Mesendoderm (in vitro differentiated cells): Measurements from ENCODE around the gene LAMA2.

Source experiments
- DNase-seq: peaks from one replicate; pipeline ENCODE4 v3.0.0; 2013
- H2AK5ac ChIP-seq: 2 replicates; pipeline ENCODE4 v1.6.1; 2013; ENCODE audit warnings: low read length, inconsistent platforms
- H2BK120ac ChIP-seq: 2 replicates; pipeline ENCODE4 v1.6.1; 2013; ENCODE audit warnings: low read depth, mild to moderate bottlenecking, low read length, moderate library complexity, mixed read lengths
- H2BK15ac ChIP-seq: replicated peaks from 2 replicates; pipeline ENCODE4 v1.6.1; 2013; ENCODE audit warnings: low read depth, mild to moderate bottlenecking, moderate library complexity
- H2BK5ac ChIP-seq: 2 replicates; pipeline ENCODE4 v1.6.1; 2013; ENCODE audit warnings: low read length, inconsistent platforms
- H3K18ac ChIP-seq: 2 replicates; pipeline ENCODE4 v1.6.1; 2013; ENCODE audit warnings: mild to moderate bottlenecking, low read length, mixed read lengths
- H3K23ac ChIP-seq: one replicate; pipeline ENCODE4 v1.6.1; 2013; ENCODE audit warnings: low read length
- H3K27ac ChIP-seq: 2 replicates; pipeline ENCODE4 v1.5.1; 2013; ENCODE audit warnings: low read depth, mild to moderate bottlenecking, inconsistent platforms, low read length, moderate library complexity
- H3K27me3 ChIP-seq: 2 replicates; pipeline ENCODE4 v1.6.1; 2013; ENCODE audit warnings: low read length, control low read depth, mild to moderate bottlenecking, inconsistent platforms; ENCODE audit not compliant: insufficient read depth, poor library complexity
- H3K36me3 ChIP-seq: 2 replicates; pipeline ENCODE4 v1.6.1; 2013; ENCODE audit warnings: low read length, inconsistent platforms; ENCODE audit not compliant: control insufficient read depth, insufficient read depth
- H3K4ac ChIP-seq: one replicate; pipeline ENCODE4 v1.6.1; 2013; ENCODE audit warnings: low read depth, mild to moderate bottlenecking, low read length, moderate library complexity
- H3K4me1 ChIP-seq: 2 replicates; pipeline ENCODE4 v1.6.1; 2013; ENCODE audit warnings: low read depth, low read length, inconsistent platforms; ENCODE audit not compliant: control insufficient read depth
- H3K4me2 ChIP-seq: 2 replicates; pipeline ENCODE4 v1.6.1; 2013; ENCODE audit warnings: low read length
- H3K4me3 ChIP-seq: 2 replicates; pipeline ENCODE4 v1.5.1; 2013; ENCODE audit warnings: mild to moderate bottlenecking, low read length
- H3K56ac ChIP-seq: one replicate; pipeline ENCODE4 v1.6.1; 2013; ENCODE audit warnings: low read length
- H3K79me1 ChIP-seq: 2 replicates; pipeline ENCODE4 v1.6.1; 2013; ENCODE audit warnings: low read length, inconsistent platforms
- H3K79me2 ChIP-seq: 2 replicates; pipeline ENCODE4 v1.6.1; 2013; ENCODE audit warnings: mild to moderate bottlenecking, low read length; ENCODE audit not compliant: control insufficient read depth, insufficient read depth
- H3K9ac ChIP-seq: 2 replicates; pipeline ENCODE4 v1.6.1; 2013; ENCODE audit warnings: low read length, inconsistent platforms
- H4K5ac ChIP-seq: one replicate; pipeline ENCODE4 v1.6.1; 2013; ENCODE audit warnings: low read length
- H4K8ac ChIP-seq: one replicate; pipeline ENCODE4 v1.6.1; 2013; ENCODE audit warnings: low read depth, mild to moderate bottlenecking, control low read depth, low read length, moderate library complexity
- WGBS: extraction: QIAGEN DNeasy Blood & Tissue Kit; methylation state at CpG from one replicate; pipeline ENCODE4 v1.1.7; 2013; ENCODE audit warnings: low lambda C conversion rate, missing lambda C conversion rate; ENCODE audit not compliant: insufficient coverage; ENCODE audit errors: extremely low coverage; 5-methylcytosine and 5-hydroxymethylcytosine counted together

LAMA2 gene

GRCh38 chr6:128979071-128979470, 96.1 kb downstream of the LAMA2 start:
- Histone ChIP-seq H3K56ac (no peak overlapping the region), H3K4me1 (no peaks in the 10 kb centered on the region), H3K9ac (no peak overlapping the region), H3K36me3 (no peaks in the 10 kb centered on the region), H2BK120ac (no peak overlapping the region), H3K4me3 (no peak overlapping the region), H4K8ac (no peak overlapping the region), H4K5ac (no peak overlapping the region), H2AK5ac (no peak overlapping the region), H3K23ac (no peak overlapping the region), H3K4me2 (no peak overlapping the region), H3K4ac (no peak overlapping the region), H3K27me3 (no peaks in the 10 kb centered on the region), H2BK5ac (no peak overlapping the region), H3K79me1 (no peaks in the 10 kb centered on the region), H2BK15ac (no peak overlapping the region), H3K18ac (no peak overlapping the region), H3K79me2 (no peaks in the 10 kb centered on the region), H3K27ac (no peak overlapping the region)
- DNase-seq: no peak
- WGBS: no CpG with 5 or more reads among the region's 2 CpGs

DNA sequence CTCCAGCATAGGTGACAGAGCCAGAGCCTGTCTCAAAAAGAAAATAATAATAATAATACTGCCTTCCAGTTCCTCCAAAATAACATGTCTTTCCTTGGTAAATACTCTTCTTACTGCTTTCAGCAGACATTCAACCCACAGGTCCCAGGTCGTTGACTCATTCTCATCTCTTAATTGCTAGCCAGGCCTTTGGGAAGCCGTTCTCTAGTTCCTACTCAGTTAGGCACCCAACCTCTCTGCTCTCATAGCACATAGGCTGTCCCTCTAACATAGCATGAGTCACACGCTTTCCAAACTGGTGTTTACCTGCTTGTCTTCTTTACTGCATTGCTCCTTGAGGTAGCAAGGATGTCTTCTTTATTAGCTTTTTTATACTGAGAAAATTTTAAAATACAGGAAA, 98.8 kb downstream of the LAMA2 start:
- Histone ChIP-seq H3K79me1 (no peaks in the 10 kb centered on the region), H3K18ac (no peak overlapping the region), H3K56ac (no peak overlapping the region), H3K4me2 (no peak overlapping the region), H4K5ac (no peak overlapping the region), H3K9ac (no peak overlapping the region), H2AK5ac (no peak overlapping the region), H3K36me3 (no peaks in the 10 kb centered on the region), H2BK15ac (no peak overlapping the region), H3K4me1 (no peaks in the 10 kb centered on the region), H3K23ac (no peak overlapping the region), H2BK5ac (no peak overlapping the region), H2BK120ac (no peak overlapping the region), H3K4ac (no peak overlapping the region), H4K8ac (no peak overlapping the region), H3K27ac (no peak overlapping the region), H3K79me2 (no peaks in the 10 kb centered on the region), H3K27me3 (no peaks in the 10 kb centered on the region), H3K4me3 (no peak overlapping the region)
- no CpG with 5 or more reads among the region's 3 CpGs for WGBS
- peak; percentile 33 for DNase-seq

DNA sequence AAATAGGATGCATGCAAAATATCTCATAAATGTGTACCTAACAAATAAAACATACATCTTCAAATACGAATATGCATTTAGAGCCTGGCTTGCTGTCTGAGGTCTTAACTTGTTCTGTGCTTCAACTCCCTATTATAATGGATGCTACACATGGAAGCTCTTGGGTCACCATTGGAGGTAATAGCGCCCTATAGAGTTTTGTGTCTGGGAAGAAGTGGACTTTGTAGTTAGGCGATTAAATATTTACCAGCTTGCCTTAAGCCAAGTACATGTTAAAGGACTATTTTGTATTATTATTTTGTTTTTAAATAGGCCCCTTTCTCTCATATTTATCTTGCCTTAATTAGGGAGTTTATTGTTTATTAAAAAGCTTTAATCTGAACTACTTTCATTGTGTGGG, 107.4 kb downstream of the LAMA2 start:
- H4K5ac ChIP-seq: no peak overlapping the region
- DNase-seq: no peak
- no peak overlapping the region for H2BK5ac ChIP-seq
- H2BK120ac ChIP-seq: no peak overlapping the region
- no peak overlapping the region for H2BK15ac ChIP-seq
- no peak overlapping the region for H3K27ac ChIP-seq
- H3K4me1 ChIP-seq: no peaks in the 10 kb centered on the region
- no peaks in the 10 kb centered on the region for H3K79me1 ChIP-seq
- no peak overlapping the region for H3K4ac ChIP-seq
- H3K23ac ChIP-seq: no peak overlapping the region
- no peak overlapping the region for H3K56ac ChIP-seq
- no peak overlapping the region for H3K18ac ChIP-seq
- H3K4me2 ChIP-seq: no peak overlapping the region
- H4K8ac ChIP-seq: no peak overlapping the region
- WGBS: no CpG with 5 or more reads among the region's 3 CpGs
- H3K4me3 ChIP-seq: no peak overlapping the region
- no peaks in the 10 kb centered on the region for H3K27me3 ChIP-seq
- H3K36me3 ChIP-seq: no peaks in the 10 kb centered on the region
- no peak overlapping the region for H3K9ac ChIP-seq
- no peaks in the 10 kb centered on the region for H3K79me2 ChIP-seq
- no peak overlapping the region for H2AK5ac ChIP-seq

DNA sequence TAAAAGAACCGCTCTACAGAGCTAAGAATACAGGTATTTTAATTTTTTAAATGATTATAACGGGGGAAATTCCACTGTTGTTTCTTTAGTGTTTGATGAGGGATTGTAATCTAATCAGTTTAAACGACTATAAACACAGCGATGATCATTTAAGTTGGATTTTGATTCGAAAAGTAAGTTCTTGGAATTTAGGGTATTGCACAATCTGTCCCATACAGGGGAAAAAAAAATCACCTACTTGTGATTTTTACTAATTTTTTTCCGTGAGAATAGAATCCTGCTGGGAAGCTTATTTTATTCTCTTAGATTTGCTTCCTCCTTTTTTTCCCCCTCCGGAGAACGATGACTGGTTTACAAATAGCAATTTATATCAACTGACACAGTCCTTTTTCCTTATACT, 108.0 kb downstream of the LAMA2 start:
- Histone ChIP-seq H2AK5ac (no peak overlapping the region), H3K4me1 (no peaks in the 10 kb centered on the region), H2BK5ac (no peak overlapping the region), H3K56ac (no peak overlapping the region), H4K8ac (no peak overlapping the region), H3K9ac (no peak overlapping the region), H3K4ac (no peak overlapping the region), H3K27ac (no peak overlapping the region), H3K4me2 (no peak overlapping the region), H3K79me2 (no peaks in the 10 kb centered on the region), H3K18ac (no peak overlapping the region), H3K79me1 (no peaks in the 10 kb centered on the region), H2BK15ac (no peak overlapping the region), H3K23ac (no peak overlapping the region), H2BK120ac (no peak overlapping the region), H3K36me3 (no peaks in the 10 kb centered on the region), H3K27me3 (no peaks in the 10 kb centered on the region), H3K4me3 (no peak overlapping the region), H4K5ac (no peak overlapping the region)
- no peak for DNase-seq
- 100% methylated on average over 1 of the region's 8 CpGs for WGBS

GRCh38 chr6:128993166-128993565, 110.2 kb downstream of the LAMA2 start:
- no peak overlapping the region for H3K9ac ChIP-seq
- no peaks in the 10 kb centered on the region for H3K36me3 ChIP-seq
- H3K18ac ChIP-seq: no peak overlapping the region
- H3K27ac ChIP-seq: no peak overlapping the region
- H3K4ac ChIP-seq: no peak overlapping the region
- H4K8ac ChIP-seq: no peak overlapping the region
- H3K4me3 ChIP-seq: no peak overlapping the region
- no peaks in the 10 kb centered on the region for H3K79me1 ChIP-seq
- no peak overlapping the region for H3K56ac ChIP-seq
- H3K4me2 ChIP-seq: no peak overlapping the region
- H2BK15ac ChIP-seq: no peak overlapping the region
- no peaks in the 10 kb centered on the region for H3K79me2 ChIP-seq
- H2BK5ac ChIP-seq: no peak overlapping the region
- DNase-seq: no peak
- H4K5ac ChIP-seq: no peak overlapping the region
- H2BK120ac ChIP-seq: no peak overlapping the region
- H2AK5ac ChIP-seq: no peak overlapping the region
- H3K23ac ChIP-seq: no peak overlapping the region
- no peaks in the 10 kb centered on the region for H3K27me3 ChIP-seq
- H3K4me1 ChIP-seq: no peaks in the 10 kb centered on the region
- WGBS: 100% methylated on average over 1 of the region's 4 CpGs

DNA sequence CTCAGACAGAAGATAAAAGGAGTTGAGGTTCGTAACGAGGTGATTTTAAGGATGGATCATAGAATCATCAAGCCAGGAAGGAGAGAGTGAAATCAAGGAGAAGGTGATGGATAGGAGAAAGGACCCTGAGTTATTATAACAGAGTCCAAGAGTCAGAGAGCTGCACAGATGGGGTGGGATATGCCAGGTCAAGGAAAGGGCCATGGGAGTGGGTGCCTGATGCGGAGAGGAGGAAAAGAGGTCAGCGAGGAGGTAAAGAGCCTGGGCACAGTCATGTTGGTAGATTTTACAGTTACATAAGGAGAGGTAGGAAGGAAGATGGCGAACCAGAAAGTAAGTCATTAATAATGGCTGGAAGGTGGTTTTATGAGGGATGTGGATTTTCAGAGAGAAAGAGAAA, 114.9 kb downstream of the LAMA2 start:
- H3K4me3 ChIP-seq: no peak overlapping the region
- H3K79me2 ChIP-seq: no peaks in the 10 kb centered on the region
- WGBS: no CpG with 5 or more reads among the region's 5 CpGs
- DNase-seq: no peak
- no peak overlapping the region for H3K18ac ChIP-seq
- H4K5ac ChIP-seq: no peak overlapping the region
- H2BK15ac ChIP-seq: no peak overlapping the region
- H4K8ac ChIP-seq: no peak overlapping the region
- H3K56ac ChIP-seq: no peak overlapping the region
- H3K23ac ChIP-seq: no peak overlapping the region
- H3K4ac ChIP-seq: no peak overlapping the region
- H2BK120ac ChIP-seq: no peak overlapping the region
- no peak overlapping the region for H2AK5ac ChIP-seq
- no peaks in the 10 kb centered on the region for H3K79me1 ChIP-seq
- H3K9ac ChIP-seq: no peak overlapping the region
- no peaks in the 10 kb centered on the region for H3K4me1 ChIP-seq
- H3K27ac ChIP-seq: no peak overlapping the region
- no peaks in the 10 kb centered on the region for H3K27me3 ChIP-seq
- no peaks in the 10 kb centered on the region for H3K36me3 ChIP-seq
- no peak overlapping the region for H2BK5ac ChIP-seq
- no peak overlapping the region for H3K4me2 ChIP-seq
